WERI-Rb-1 (cell line): ENCODE measurements around the gene MEF2A.

Experiments used
- DNase-seq: peaks from one replicate; pipeline ENCODE4 v3.0.0-alpha.2; 2020
- H3K27ac ChIP-seq: fragments of 250-450 bp; sonication (Bioruptor Pico); 2 replicates; pipeline ENCODE4 v1.5.1; 2020; ENCODE audit warnings: mild to moderate bottlenecking, moderate library complexity
- H3K27me3 ChIP-seq: fragments of 250-450 bp; sonication (Bioruptor Pico); 2 replicates; pipeline ENCODE4 v1.5.1; 2021; ENCODE audit warnings: mild to moderate bottlenecking, low read depth, moderate library complexity; ENCODE audit not compliant: insufficient read depth, severe bottlenecking
- H3K36me3 ChIP-seq: fragments of 250-450 bp; sonication (Bioruptor Pico); 2 replicates; pipeline ENCODE4 v1.5.1; 2020; ENCODE audit warnings: mild to moderate bottlenecking, moderate library complexity
- H3K4me3 ChIP-seq: 2 replicates; pipeline ENCODE4 v1.5.1; 2011; ENCODE audit warnings: low read depth, mild to moderate bottlenecking, control low read depth, low read length
- H3K9me3 ChIP-seq: fragments of 250-450 bp; sonication (Bioruptor Pico); 2 replicates; pipeline ENCODE4 v1.5.1; 2021; ENCODE audit warnings: mild to moderate bottlenecking, moderate library complexity; ENCODE audit not compliant: severe bottlenecking
- TF ChIP-seq, protein P1 (sequence below): IDR thresholded peaks from 2 replicates; pipeline ENCODE4 v1.5.1; 2011; ENCODE audit warnings: low read depth, mild to moderate bottlenecking, control low read depth, inconsistent platforms, low read length

The MEF2A gene

DNA sequence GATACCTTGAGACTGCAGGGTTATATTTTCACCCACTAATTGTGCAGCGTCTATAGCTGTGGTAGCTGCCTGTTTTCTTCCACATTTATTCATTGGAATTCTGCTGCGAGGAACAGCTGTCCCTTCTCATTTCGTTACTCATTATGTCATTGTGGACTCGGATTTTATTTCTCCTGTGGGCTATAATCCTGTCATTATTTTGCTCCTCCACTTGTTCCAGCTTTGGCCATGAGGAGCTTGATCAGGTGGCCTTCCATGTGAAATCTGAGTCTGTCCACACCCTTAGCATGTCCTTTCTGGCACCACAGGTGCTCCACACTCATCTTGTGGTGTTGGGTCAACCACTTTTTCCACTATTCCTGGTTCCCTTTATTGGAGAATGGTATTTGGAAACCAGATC, 152.6 kb downstream of the MEF2A start:
- no peaks in the 10 kb centered on the region for H3K9me3 ChIP-seq
- TF ChIP-seq, protein P1, sequence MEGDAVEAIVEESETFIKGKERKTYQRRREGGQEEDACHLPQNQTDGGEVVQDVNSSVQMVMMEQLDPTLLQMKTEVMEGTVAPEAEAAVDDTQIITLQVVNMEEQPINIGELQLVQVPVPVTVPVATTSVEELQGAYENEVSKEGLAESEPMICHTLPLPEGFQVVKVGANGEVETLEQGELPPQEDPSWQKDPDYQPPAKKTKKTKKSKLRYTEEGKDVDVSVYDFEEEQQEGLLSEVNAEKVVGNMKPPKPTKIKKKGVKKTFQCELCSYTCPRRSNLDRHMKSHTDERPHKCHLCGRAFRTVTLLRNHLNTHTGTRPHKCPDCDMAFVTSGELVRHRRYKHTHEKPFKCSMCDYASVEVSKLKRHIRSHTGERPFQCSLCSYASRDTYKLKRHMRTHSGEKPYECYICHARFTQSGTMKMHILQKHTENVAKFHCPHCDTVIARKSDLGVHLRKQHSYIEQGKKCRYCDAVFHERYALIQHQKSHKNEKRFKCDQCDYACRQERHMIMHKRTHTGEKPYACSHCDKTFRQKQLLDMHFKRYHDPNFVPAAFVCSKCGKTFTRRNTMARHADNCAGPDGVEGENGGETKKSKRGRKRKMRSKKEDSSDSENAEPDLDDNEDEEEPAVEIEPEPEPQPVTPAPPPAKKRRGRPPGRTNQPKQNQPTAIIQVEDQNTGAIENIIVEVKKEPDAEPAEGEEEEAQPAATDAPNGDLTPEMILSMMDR, result no peak
- no peak overlapping the region for H3K27ac ChIP-seq
- peaks cover 12% of the 10 kb centered on the region for H3K36me3 ChIP-seq
- DNase-seq, result no peak
- H3K4me3 ChIP-seq, result no peak overlapping the region
- H3K27me3 ChIP-seq, result no peaks in the 10 kb centered on the region

GRCh38 chr15:99719096-99719541, 153.3 kb downstream of the MEF2A start:
- no peaks in the 10 kb centered on the region for H3K27me3 ChIP-seq
- H3K36me3 ChIP-seq, result peaks cover 12% of the 10 kb centered on the region
- no peak for DNase-seq
- no peaks in the 10 kb centered on the region for H3K9me3 ChIP-seq
- no peak overlapping the region for H3K4me3 ChIP-seq
- no peak overlapping the region for H3K27ac ChIP-seq
- TF ChIP-seq, protein P1, result no peak

DNA sequence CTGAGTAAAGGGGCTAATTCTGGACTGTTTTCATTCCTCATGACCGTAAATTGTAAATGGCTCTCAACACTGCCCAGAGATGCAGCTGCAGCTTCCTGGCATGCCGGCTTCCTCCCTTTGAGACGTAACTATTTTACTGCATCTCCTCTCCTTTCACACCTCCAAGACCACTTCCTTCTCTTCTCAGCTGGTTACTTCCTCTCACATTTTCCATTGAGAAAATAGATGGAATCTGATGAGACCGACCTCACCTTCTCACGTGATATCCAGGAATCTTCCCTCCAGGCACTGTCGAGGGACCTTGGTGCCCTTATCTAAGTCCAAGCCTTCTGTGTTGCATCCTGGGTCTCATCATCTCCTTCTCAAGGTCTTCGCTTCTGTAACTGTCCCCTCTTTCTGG, 154.7 kb downstream of the MEF2A start:
- H3K9me3 ChIP-seq, result no peaks in the 10 kb centered on the region
- H3K27ac ChIP-seq, result no peak overlapping the region
- H3K4me3 ChIP-seq, result no peak overlapping the region
- TF ChIP-seq, protein P1, result no peak
- DNase-seq, result no peak
- peaks cover 9% of the 10 kb centered on the region; the same call in 1 of the 2 replicates for H3K36me3 ChIP-seq
- no peaks in the 10 kb centered on the region for H3K27me3 ChIP-seq

DNA sequence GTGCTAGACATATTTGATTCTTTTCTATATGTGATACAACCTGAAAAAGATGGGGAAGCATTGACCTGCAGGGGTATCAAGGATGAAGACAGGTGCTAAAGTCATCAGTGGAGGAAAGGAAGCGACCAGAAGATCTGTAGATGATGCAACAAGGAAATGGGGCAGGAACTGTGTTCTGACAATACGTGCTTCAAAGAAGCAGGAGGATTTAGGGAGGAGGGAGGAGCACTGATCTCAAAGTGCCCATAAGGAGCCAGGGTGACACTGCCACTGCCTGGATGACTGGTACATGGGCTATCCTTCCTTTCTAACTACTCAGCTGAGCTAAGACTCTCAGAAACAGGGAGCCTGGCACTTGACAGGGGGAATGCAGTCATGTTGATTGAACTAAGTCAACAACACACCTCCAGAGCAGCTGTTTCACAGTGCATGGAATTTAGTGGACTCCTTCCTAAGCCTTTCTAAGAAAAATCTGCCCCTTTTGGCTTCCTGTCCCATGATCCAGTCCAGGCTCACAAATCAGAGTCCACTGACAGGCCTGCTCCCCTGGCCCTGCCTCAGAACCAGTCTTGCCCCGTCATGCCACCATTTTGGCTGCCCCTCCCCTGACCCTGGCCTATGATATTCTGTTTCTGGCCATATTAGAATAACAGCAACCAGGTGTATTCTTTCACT, 155.5 kb downstream of the MEF2A start:
- Histone ChIP-seq H3K36me3 (peaks cover 2% of the 10 kb centered on the region; the same call in 1 of the 2 replicates), H3K9me3 (no peaks in the 10 kb centered on the region), H3K4me3 (no peak overlapping the region), H3K27me3 (no peaks in the 10 kb centered on the region), H3K27ac (no peak overlapping the region)
- no peak for DNase-seq
- TF ChIP-seq, protein P1, result no peak

- DNase-seq, result no peak
- H3K4me3 ChIP-seq, result no peak overlapping the region
- no peaks in the 10 kb centered on the region for H3K27me3 ChIP-seq
- H3K36me3 ChIP-seq, result no peaks in the 10 kb centered on the region
- H3K9me3 ChIP-seq, result no peaks in the 10 kb centered on the region
- TF ChIP-seq, protein P1, result no peak
- no peak overlapping the region for H3K27ac ChIP-seq
Measured at GRCh38 chr15:99721896-99722295, 156.1 kb downstream of the MEF2A start.

DNA sequence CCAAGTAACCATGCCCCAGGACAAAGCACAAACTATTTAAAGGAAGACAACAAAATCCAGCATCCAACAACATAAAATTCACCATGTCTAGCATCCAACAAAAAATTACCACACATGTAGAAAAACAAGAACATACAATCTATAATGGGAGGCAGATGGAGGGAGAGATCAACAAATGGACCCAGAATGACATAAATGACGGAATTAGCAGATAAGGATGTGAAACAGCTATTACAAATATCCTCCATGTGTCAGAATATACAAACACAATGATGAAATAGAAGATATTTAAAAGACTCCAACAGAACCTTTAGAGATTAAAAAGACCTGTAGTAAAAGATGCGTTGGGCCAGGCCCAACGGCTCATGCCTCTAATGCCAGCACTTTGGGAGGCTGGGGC, 156.6 kb downstream of the MEF2A start:
- TF ChIP-seq, protein P1, result no peak
- H3K4me3 ChIP-seq, result no peak overlapping the region
- no peak for DNase-seq
- H3K27ac ChIP-seq, result no peak overlapping the region
- H3K36me3 ChIP-seq, result no peaks in the 10 kb centered on the region
- H3K27me3 ChIP-seq, result no peaks in the 10 kb centered on the region
- no peaks in the 10 kb centered on the region for H3K9me3 ChIP-seq
